ENCODE data around the gene CACNA2D2.

CACNA2D2 gene

GRCh38 chr3:50321336-50322114 is 181.9 kb downstream of the CACNA2D2 start:
- peak overlapping the region; percentile 97 for H3K4me2 ChIP-seq (ENCODE audit: low read length)
- peak overlapping the region; percentile 83 for H2AFZ ChIP-seq
- no peaks in the 10 kb centered on the region for H3K36me3 ChIP-seq (ENCODE audit: control insufficient read depth, insufficient read depth, low read length)
- peak overlapping the region; percentile 88 for H3K27ac ChIP-seq
- peak overlapping the region; percentile 25 for H3K9ac ChIP-seq
- peak; percentile 38 for TF ChIP-seq CTCF (IDR thresholded peaks at IDR 0.05)
- H3K9me3 ChIP-seq (ENCODE audit: control insufficient read depth, low read length) = no peaks in the 10 kb centered on the region
- peak overlapping the region; percentile 89 for H3K4me3 ChIP-seq (ENCODE audit: low read depth, low read length)
- H3K27me3 ChIP-seq (ENCODE audit: control insufficient read depth, insufficient read depth, low read length) = no peaks in the 10 kb centered on the region
- peaks cover 7% of the 10 kb centered on the region for H3K79me2 ChIP-seq
- peaks cover 30% of the 10 kb centered on the region for H3K4me1 ChIP-seq

- Histone ChIP-seq H3K9ac (no peak overlapping the region), H3K79me2 (peaks cover 7% of the 10 kb centered on the region), H2AFZ (peak overlapping the region; percentile 83), H3K4me3 (ENCODE audit: low read depth, low read length) (peak overlapping the region; percentile 89), H3K36me3 (ENCODE audit: control insufficient read depth, insufficient read depth, low read length) (no peaks in the 10 kb centered on the region), H3K27ac (peak overlapping the region; percentile 88), H3K4me2 (ENCODE audit: low read length) (peak overlapping the region; percentile 97), H3K27me3 (ENCODE audit: control insufficient read depth, insufficient read depth, low read length) (no peaks in the 10 kb centered on the region), H3K9me3 (ENCODE audit: control insufficient read depth, low read length) (no peaks in the 10 kb centered on the region), H3K4me1 (peaks cover 30% of the 10 kb centered on the region)
- TF ChIP-seq CTCF (IDR thresholded peaks at IDR 0.05) = no peak
Measured at GRCh38 chr3:50320853-50321335, 182.5 kb downstream of the CACNA2D2 start.

GRCh38 chr3:50319894-50320625 is 183.4 kb downstream of the CACNA2D2 start:
- peak overlapping the region; percentile 89 for H3K4me3 ChIP-seq (ENCODE audit: low read depth, low read length)
- no peak for TF ChIP-seq CTCF (IDR thresholded peaks at IDR 0.05)
- peaks cover 30% of the 10 kb centered on the region for H3K4me1 ChIP-seq
- peak overlapping the region; percentile 88 for H3K27ac ChIP-seq
- no peak overlapping the region for H3K9ac ChIP-seq
- no peak overlapping the region for H2AFZ ChIP-seq
- no peaks in the 10 kb centered on the region for H3K36me3 ChIP-seq (ENCODE audit: control insufficient read depth, insufficient read depth, low read length)
- H3K79me2 ChIP-seq = peaks cover 7% of the 10 kb centered on the region
- H3K27me3 ChIP-seq (ENCODE audit: control insufficient read depth, insufficient read depth, low read length) = no peaks in the 10 kb centered on the region
- peak overlapping the region; percentile 97 for H3K4me2 ChIP-seq (ENCODE audit: low read length)
- no peaks in the 10 kb centered on the region for H3K9me3 ChIP-seq (ENCODE audit: control insufficient read depth, low read length)

- Histone ChIP-seq H3K79me2 (peaks cover 7% of the 10 kb centered on the region), H3K9ac (no peak overlapping the region), H3K27ac (no peak overlapping the region), H3K36me3 (ENCODE audit: control insufficient read depth, insufficient read depth, low read length) (no peaks in the 10 kb centered on the region), H3K4me1 (peaks cover 28% of the 10 kb centered on the region), H3K4me2 (ENCODE audit: low read length) (peak overlapping the region; percentile 97), H3K27me3 (ENCODE audit: control insufficient read depth, insufficient read depth, low read length) (no peaks in the 10 kb centered on the region), H3K9me3 (ENCODE audit: control insufficient read depth, low read length) (no peaks in the 10 kb centered on the region), H2AFZ (no peak overlapping the region), H3K4me3 (ENCODE audit: low read depth, low read length) (no peak overlapping the region)
- TF ChIP-seq CTCF (IDR thresholded peaks at IDR 0.05) = no peak
Measured at GRCh38 chr3:50319181-50319893, 184.1 kb downstream of the CACNA2D2 start.

All from parathyroid adenoma (tissue), 2 donors.